Activated CD8-positive, alpha-beta T cell treated with anti-CD3 and anti-CD28 coated beads for 36 hours (primary cell): ENCODE measurements around the gene NUDC. TPM values are rescaled to one million over a fixed set of nuclear protein-coding genes. Genes with fewer than 3 reads are reported as not detected.
A peak's percentile ranks its signal among the peaks of the same experiment; 100 is the strongest.
"Not testable (repeated sequence)": the region's sequence is repeated elsewhere in the genome, so short reads cannot be mapped to it uniquely, and the experiment has no call there.

Source experiments
- ATAC-seq: fragments of 200-7000 bp; cut with Tn5 transposase; one replicate; pipeline ENCODE4 v1.10.0; 2021; ENCODE audit warnings: mild to moderate bottlenecking, moderate library complexity
- CTCF ChIA-PET: fragments of 350-600 bp; sonication (Branson Sonifier 250); formaldehyde crosslinking; loops from one replicate; lab custom pipeline; 2021; ENCODE audit warnings: antibody characterized with exemption; lab: Charles Lee
- POLR2A ChIA-PET: fragments of 350-600 bp; sonication (Branson Sonifier 250); formaldehyde crosslinking; loops from one replicate; lab custom pipeline; 2021; ENCODE audit warnings: antibody characterized with exemption; lab: Charles Lee
- DNase-seq: peaks from one replicate; pipeline ENCODE4 v3.0.0-alpha.2; 2020
- H3K27ac Mint-ChIP-seq: one replicate; pipeline ENCODE4 v1.8.0; 2021; ENCODE audit warnings: mild to moderate bottlenecking, mixed read lengths
- H3K27me3 Mint-ChIP-seq: one replicate; pipeline ENCODE4 v1.8.0; 2021; ENCODE audit warnings: mixed read lengths
- H3K36me3 Mint-ChIP-seq: one replicate; pipeline ENCODE4 v1.8.0; 2021; ENCODE audit warnings: low read depth, mixed read lengths
- H3K4me1 Mint-ChIP-seq: one replicate; pipeline ENCODE4 v1.8.0; 2021; ENCODE audit warnings: low read depth, mixed read lengths
- H3K4me3 Mint-ChIP-seq: one replicate; pipeline ENCODE4 v1.8.0; 2021; ENCODE audit warnings: mild to moderate bottlenecking, moderate library complexity, mixed read lengths
- H3K9me3 Mint-ChIP-seq: one replicate; pipeline ENCODE4 v1.8.0; 2021; ENCODE audit warnings: mixed read lengths
- intact Hi-C: fragments of 100-400 bp; cut with micrococcal nuclease; formaldehyde crosslinking; loops from one replicate; pipeline ENCODE4 v1.10.0; 2022
- total RNA-seq, 2 experiments: library from RNA; stranded (reverse); gene quantifications; one replicate each; pipeline ENCODE4 v1.2.3, GENCODE V29; 2021
- TF ChIP-seq, protein P1 (sequence below): fragments of 200-600 bp; IDR thresholded peaks from one replicate; pipeline ENCODE4 v1.8.0; 2022; ENCODE audit warnings: antibody characterized with exemption, mild to moderate bottlenecking

The NUDC gene
- total RNA-seq: 100 to 1,000 TPM in 1 of 2 experiments, 10 to 100 TPM in 1; 97.0 to 103 TPM

DNA sequence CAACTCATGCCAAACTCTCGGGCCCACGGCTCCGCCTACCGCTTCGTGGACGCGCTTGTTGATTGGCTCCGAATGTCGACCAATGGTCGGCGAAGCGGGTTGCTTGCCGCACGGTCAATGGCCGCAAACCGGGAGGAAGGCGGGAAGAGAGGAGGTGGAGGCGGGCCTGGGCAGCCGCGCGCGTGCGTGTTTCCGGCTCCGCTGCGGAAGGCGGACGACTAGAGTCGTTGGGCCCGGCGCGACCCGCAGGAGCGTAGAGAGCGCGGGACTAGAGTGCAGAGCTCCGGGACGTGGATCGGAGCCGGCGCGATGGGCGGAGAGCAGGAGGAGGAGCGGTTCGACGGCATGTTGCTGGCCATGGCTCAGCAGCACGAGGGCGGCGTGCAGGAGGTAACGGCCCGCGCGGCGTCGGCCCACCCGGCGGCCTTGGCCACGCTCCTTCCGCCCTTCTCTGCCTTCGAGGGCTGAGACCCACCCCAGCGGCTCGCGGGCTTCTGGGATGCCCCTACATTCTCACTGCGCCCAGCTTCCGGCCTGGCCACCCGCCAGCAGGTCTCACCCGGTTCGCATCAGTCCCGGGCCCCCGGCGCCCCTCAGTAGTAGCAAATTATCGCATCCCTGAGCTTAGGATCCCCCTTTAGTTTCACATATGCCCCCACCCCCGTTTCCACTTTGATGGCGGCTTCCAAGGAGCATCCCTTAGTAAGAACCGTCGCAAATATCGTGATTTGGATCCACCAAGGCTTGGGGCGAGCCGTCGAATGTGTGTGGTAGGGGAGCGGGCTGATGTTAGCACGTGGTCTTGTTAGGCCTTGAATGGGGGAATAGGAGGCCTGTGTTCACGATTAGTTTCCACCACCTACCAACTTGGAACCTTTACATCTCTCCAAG lies at the start of gene NUDC:
NUDC (plus strand) TSS at position 204 of the 891 bp plus-strand sequence; CDS start at position 310, 106 bp downstream.
- Mint-ChIP-seq H3K9me3 (no peaks in the 10 kb centered on the region), H3K27ac (peak within 1 kb of the TSS; percentile 98), H3K27me3 (no peaks in the 10 kb centered on the region), H3K36me3 (peaks cover 30% of the 10 kb centered on the region), H3K4me1 (peaks cover 39% of the 10 kb centered on the region), H3K4me3 (peak within 1 kb of the TSS; percentile 93)
- intact Hi-C loops: no loop called here
- TF ChIP-seq, protein P1, sequence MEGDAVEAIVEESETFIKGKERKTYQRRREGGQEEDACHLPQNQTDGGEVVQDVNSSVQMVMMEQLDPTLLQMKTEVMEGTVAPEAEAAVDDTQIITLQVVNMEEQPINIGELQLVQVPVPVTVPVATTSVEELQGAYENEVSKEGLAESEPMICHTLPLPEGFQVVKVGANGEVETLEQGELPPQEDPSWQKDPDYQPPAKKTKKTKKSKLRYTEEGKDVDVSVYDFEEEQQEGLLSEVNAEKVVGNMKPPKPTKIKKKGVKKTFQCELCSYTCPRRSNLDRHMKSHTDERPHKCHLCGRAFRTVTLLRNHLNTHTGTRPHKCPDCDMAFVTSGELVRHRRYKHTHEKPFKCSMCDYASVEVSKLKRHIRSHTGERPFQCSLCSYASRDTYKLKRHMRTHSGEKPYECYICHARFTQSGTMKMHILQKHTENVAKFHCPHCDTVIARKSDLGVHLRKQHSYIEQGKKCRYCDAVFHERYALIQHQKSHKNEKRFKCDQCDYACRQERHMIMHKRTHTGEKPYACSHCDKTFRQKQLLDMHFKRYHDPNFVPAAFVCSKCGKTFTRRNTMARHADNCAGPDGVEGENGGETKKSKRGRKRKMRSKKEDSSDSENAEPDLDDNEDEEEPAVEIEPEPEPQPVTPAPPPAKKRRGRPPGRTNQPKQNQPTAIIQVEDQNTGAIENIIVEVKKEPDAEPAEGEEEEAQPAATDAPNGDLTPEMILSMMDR: no peak
- DNase-seq (peak; percentile 98), ATAC-seq (peak; percentile 96)
- POLR2A ChIA-PET: interaction anchor here (1.0 to 3.3 kb wide), 5 partner anchors 13 to 167 kb away, joined by 3 to 31 read pairs (median 5); partner anchors contain the start of genes GPATCH3 and GPN2
- CTCF ChIA-PET: interaction anchor here (0.6 to 1.3 kb wide), 5 partner anchors 31 to 124 kb away, joined by 3 to 6 read pairs (median 3); partner anchors contain the start of gene GPN2

DNA sequence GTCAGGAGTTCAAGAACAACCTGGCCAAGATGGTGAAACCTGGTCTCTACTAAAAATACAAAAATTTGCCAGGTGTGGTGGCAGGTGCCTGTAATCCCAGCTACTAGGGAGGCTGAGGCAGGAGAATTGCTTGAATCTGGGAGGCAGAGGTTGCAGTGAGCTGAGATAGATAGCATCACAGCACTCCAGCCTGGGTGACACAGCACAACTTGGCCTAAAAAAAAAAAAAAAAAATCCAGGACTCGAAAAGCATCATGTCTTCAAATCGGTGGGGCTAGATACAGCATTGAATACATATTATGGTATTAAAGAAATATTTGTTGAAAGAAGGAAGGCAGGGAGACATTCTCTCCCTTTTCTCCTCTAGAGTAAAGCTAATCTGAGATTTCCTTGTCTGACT lies 48.4 kb upstream of the NUDC start:
- H3K27me3 Mint-ChIP-seq: not testable (repeated sequence)
- intact Hi-C loops: loop anchor here (10.0 kb wide), 1 partner anchor 58 kb away; no protein-coding TSS in a partner anchor

DNA sequence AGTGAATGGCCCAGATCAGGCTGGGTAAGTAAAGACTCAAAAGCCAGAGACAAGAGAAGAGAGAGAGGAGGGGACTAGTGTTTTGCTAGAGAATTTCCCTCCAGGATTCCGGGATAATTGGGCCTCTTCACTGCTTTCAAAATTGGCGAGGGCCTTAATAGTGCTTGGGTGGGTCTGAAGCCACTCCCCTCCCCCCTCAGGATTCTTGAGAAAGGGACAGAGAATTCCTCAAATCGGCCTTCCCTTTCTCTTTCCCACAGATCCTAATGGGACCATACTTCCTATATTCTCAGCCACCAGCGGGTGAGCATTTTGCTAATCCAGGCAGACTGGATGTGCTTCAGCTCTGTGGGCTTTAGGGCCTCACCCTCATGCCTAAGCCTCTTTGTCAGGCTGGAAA lies 46.6 kb upstream of the NUDC start:
- CTCF ChIA-PET: no interaction called here
- Mint-ChIP-seq H3K27ac (no peak overlapping the region), H3K9me3 (no peaks in the 10 kb centered on the region), H3K4me1 (peaks cover 2% of the 10 kb centered on the region), H3K27me3 (no peaks in the 10 kb centered on the region), H3K36me3 (peaks cover 16% of the 10 kb centered on the region), H3K4me3 (no peak overlapping the region)
- POLR2A ChIA-PET: interaction anchor here (1.4 kb wide), 1 partner anchor 9 kb away, joined by 9 read pairs; no protein-coding TSS in a partner anchor
- intact Hi-C loops: loop anchor here (5.0 to 10.0 kb wide), 2 partner anchors 60 to 273 kb away; no protein-coding TSS in a partner anchor
- no peak for ATAC-seq
- DNase-seq: no peak
- TF ChIP-seq, protein P1: no peak

More for the DNA sequence above, 48.4 kb upstream of the NUDC start:
- H3K36me3 Mint-ChIP-seq, ATAC-seq, H3K4me3 Mint-ChIP-seq, H3K9me3 Mint-ChIP-seq, DNase-seq, H3K27ac Mint-ChIP-seq, H3K4me1 Mint-ChIP-seq: not testable (repeated sequence)
- CTCF ChIA-PET: interaction anchor here (0.7 to 1.4 kb wide), 3 partner anchors 17 to 275 kb away, joined by 3 to 4 read pairs (median 4); partner anchors contain the start of gene GPN2
- POLR2A ChIA-PET: interaction anchor here (0.7 kb wide), 1 partner anchor 43 kb away, joined by 4 read pairs; no protein-coding TSS in a partner anchor

DNA sequence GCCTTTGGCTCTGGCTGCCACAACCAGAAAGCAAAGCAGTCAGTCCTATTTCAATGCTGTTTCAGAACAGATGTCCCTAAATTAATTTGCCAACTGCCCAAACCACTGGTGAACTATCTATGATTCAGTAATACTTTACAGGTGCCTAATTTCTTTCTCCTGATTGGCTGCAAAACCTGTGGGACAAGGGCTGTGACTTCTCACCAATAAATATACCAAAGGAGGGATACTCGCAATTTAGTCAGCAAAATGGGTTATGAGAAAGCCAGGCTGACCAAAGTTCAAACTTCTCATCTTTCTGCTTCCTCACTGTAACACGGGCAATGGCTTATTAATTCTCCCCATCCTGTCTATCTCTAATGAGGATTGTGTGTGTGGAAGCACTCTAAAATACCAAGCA lies 44.2 kb upstream of the NUDC start:
- no peaks in the 10 kb centered on the region for H3K27me3 Mint-ChIP-seq
- intact Hi-C loops: loop anchor here (5.0 to 10.0 kb wide), 2 partner anchors 63 to 275 kb away; no protein-coding TSS in a partner anchor
- TF ChIP-seq, protein P1: no peak
- CTCF ChIA-PET: interaction anchor here (0.7 to 2.7 kb wide), 7 partner anchors 9 to 275 kb away, joined by 3 to 19 read pairs (median 5); no protein-coding TSS in a partner anchor
- no peaks in the 10 kb centered on the region for H3K9me3 Mint-ChIP-seq
- ATAC-seq (no peak), DNase-seq (no peak)
- H3K36me3 Mint-ChIP-seq: peaks cover 22% of the 10 kb centered on the region
- H3K4me1 Mint-ChIP-seq: peaks cover 2% of the 10 kb centered on the region
- POLR2A ChIA-PET: interaction anchor here (0.9 to 2.2 kb wide), 2 partner anchors 23 to 49 kb away, joined by 3 to 5 read pairs; partner anchors contain the start of gene GPATCH3
- no peak overlapping the region for H3K4me3 Mint-ChIP-seq
- no peak overlapping the region for H3K27ac Mint-ChIP-seq

DNA sequence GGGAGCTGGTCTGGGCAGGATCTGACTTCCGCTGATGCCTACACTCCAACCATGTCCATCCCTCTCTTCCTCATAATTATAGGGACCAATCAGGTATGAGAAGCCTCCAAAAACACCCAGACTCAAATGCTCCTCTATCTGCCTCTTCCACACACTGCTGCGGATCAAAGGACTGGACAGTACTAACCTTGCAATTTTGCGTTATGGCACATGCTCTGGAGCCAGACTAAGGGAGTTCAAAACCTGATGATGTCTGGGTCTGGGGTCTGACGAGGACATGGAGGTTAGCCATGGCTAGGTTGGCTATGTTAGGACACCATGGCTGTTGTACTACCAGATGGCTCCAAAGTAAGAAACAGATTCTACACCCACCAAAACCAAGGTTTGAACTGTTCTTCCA lies 41.8 kb upstream of the NUDC start:
- CTCF ChIA-PET: interaction anchor here (1.6 to 2.1 kb wide), 4 partner anchors 14 to 341 kb away, joined by 4 to 11 read pairs (median 6); no protein-coding TSS in a partner anchor
- no peak for ATAC-seq
- no peak overlapping the region for H3K27ac Mint-ChIP-seq
- peaks cover 42% of the 10 kb centered on the region for H3K36me3 Mint-ChIP-seq
- intact Hi-C loops: loop anchor here (5.0 to 10.0 kb wide), 2 partner anchors 65 to 277 kb away; no protein-coding TSS in a partner anchor
- TF ChIP-seq, protein P1: no peak
- no peaks in the 10 kb centered on the region for H3K9me3 Mint-ChIP-seq
- H3K4me3 Mint-ChIP-seq: no peak overlapping the region
- no peaks in the 10 kb centered on the region for H3K27me3 Mint-ChIP-seq
- H3K4me1 Mint-ChIP-seq: peaks cover 2% of the 10 kb centered on the region
- POLR2A ChIA-PET: interaction anchor here (1.6 kb wide), 1 partner anchor 10 kb away, joined by 4 read pairs; the partner anchor contains the start of gene GPN2
- no peak for DNase-seq

DNA sequence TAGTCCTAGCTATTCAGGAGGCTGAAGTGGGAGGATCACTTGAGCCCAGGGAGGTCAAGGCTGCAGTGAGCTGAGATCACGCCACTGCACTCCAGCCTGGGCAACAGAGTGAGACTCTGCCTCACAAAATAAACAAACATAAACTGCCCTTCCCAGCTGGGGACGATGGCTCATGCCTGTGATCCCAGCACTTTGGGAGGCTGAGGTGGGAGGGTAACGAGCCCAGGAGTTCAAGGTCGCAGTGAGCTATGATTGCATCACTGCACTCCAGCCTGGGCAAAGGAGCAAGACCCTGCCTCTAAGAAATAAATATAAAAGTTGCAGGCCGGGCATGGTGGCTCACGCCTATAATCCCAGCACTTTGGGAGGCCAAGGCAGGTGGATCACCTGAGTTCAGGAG lies 39.9 kb upstream of the NUDC start:
- peaks cover 50% of the 10 kb centered on the region for H3K36me3 Mint-ChIP-seq
- POLR2A ChIA-PET: interaction anchor here (0.8 to 1.5 kb wide), 3 partner anchors 9 to 43 kb away, joined by 3 to 6 read pairs (median 3); partner anchors contain the start of gene GPN2
- H3K9me3 Mint-ChIP-seq, H3K4me3 Mint-ChIP-seq, H3K27ac Mint-ChIP-seq, DNase-seq, H3K4me1 Mint-ChIP-seq, ATAC-seq, intact Hi-C loops, H3K27me3 Mint-ChIP-seq: not testable (repeated sequence)
- CTCF ChIA-PET: interaction anchor here (0.8 to 3.2 kb wide), 10 partner anchors 9 to 279 kb away, joined by 3 to 17 read pairs (median 3); partner anchors contain the start of genes GPN2 and SFN
